Activated T-cell treated with anti-CD3 and anti-CD28 coated beads, Interleukin-2, amount 50 U/mL, for 48 hours (primary cell): ENCODE data around the gene STYK1.
"Not testable (repeated sequence)": the region's sequence is repeated elsewhere in the genome, so short reads cannot be mapped to it uniquely, and the experiment has no call there.

Experiments
- DNase-seq, 2 experiments: peaks; one replicate each; pipeline ENCODE4 v3.0.0-alpha.2; 2020

Gene STYK1

GRCh38 chr12:10618338-10618987 is 55.4 kb downstream of the STYK1 start:
- DNase-seq: no peak

GRCh38 chr12:10617863-10618262 is 56.0 kb downstream of the STYK1 start:
- DNase-seq: no peak

GRCh38 chr12:10615532-10615931 is 58.3 kb downstream of the STYK1 start:
- no peak for DNase-seq

GRCh38 chr12:10614056-10614370 is 59.8 kb downstream of the STYK1 start:
- no peak for DNase-seq

- DNase-seq: peak; percentile 99 to 100
These were observed 60.4 kb downstream of the STYK1 start, which contains the start of gene MAGOHB for GRCh38 chr12:10613349-10614055. Gene MAGOHB (minus strand): TSS chr12:10613609. CDS start chr12:10613532, 77 bp downstream.

- peak in 1 of 2 experiments; percentile 26 for DNase-seq
These were observed 60.9 kb downstream of the STYK1 start for GRCh38 chr12:10612984-10613348.

GRCh38 chr12:10612110-10612509 is 61.7 kb downstream of the STYK1 start:
- DNase-seq: no peak

- not testable (repeated sequence) for DNase-seq
These were observed 62.6 kb downstream of the STYK1 start for GRCh38 chr12:10611258-10611657.

GRCh38 chr12:10610188-10610587 is 63.7 kb downstream of the STYK1 start:
- no peak for DNase-seq

- no peak for DNase-seq
These were observed 65.9 kb downstream of the STYK1 start for GRCh38 chr12:10607885-10608458.

- DNase-seq: no peak
These were observed 72.0 kb downstream of the STYK1 start for GRCh38 chr12:10601860-10602259.

- no peak for DNase-seq
These were observed 72.9 kb downstream of the STYK1 start for GRCh38 chr12:10600988-10601387.

- no peak for DNase-seq
These were observed 78.0 kb downstream of the STYK1 start for GRCh38 chr12:10595881-10596280.

- no peak for DNase-seq
These were observed 82.9 kb downstream of the STYK1 start for GRCh38 chr12:10590966-10591365.

- DNase-seq: no peak
These were observed 89.4 kb downstream of the STYK1 start for GRCh38 chr12:10584415-10584814.

GRCh38 chr12:10582704-10583103 is 91.1 kb downstream of the STYK1 start:
- no peak for DNase-seq

GRCh38 chr12:10582133-10582532 is 91.7 kb downstream of the STYK1 start:
- DNase-seq: not testable (repeated sequence)

GRCh38 chr12:10574307-10574706 is 99.5 kb downstream of the STYK1 start:
- DNase-seq: no peak

- DNase-seq: not testable (repeated sequence)
These were observed 101.8 kb downstream of the STYK1 start for GRCh38 chr12:10572021-10572490.

GRCh38 chr12:10571141-10571540 is 102.7 kb downstream of the STYK1 start:
- no peak for DNase-seq
